ENCODE data around the gene GOLGA1.

GRCh38 chr9:124968238-124968637 lies 27.4 kb upstream of the GOLGA1 start:
- TF ChIP-seq, protein P1, sequence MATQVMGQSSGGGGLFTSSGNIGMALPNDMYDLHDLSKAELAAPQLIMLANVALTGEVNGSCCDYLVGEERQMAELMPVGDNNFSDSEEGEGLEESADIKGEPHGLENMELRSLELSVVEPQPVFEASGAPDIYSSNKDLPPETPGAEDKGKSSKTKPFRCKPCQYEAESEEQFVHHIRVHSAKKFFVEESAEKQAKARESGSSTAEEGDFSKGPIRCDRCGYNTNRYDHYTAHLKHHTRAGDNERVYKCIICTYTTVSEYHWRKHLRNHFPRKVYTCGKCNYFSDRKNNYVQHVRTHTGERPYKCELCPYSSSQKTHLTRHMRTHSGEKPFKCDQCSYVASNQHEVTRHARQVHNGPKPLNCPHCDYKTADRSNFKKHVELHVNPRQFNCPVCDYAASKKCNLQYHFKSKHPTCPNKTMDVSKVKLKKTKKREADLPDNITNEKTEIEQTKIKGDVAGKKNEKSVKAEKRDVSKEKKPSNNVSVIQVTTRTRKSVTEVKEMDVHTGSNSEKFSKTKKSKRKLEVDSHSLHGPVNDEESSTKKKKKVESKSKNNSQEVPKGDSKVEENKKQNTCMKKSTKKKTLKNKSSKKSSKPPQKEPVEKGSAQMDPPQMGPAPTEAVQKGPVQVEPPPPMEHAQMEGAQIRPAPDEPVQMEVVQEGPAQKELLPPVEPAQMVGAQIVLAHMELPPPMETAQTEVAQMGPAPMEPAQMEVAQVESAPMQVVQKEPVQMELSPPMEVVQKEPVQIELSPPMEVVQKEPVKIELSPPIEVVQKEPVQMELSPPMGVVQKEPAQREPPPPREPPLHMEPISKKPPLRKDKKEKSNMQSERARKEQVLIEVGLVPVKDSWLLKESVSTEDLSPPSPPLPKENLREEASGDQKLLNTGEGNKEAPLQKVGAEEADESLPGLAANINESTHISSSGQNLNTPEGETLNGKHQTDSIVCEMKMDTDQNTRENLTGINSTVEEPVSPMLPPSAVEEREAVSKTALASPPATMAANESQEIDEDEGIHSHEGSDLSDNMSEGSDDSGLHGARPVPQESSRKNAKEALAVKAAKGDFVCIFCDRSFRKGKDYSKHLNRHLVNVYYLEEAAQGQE (IDR thresholded peaks at IDR 0.05; ENCODE audit: insufficient read depth in 1 of 2, low read depth in 2 of 2, low read length in 2 of 2) = no peak
- TF ChIP-seq SIN3A (IDR thresholded peaks at IDR 0.05; ENCODE audit: borderline replicate concordance, insufficient read depth, low read length) (no peak), POLR2AphosphoS5 (IDR thresholded peaks at IDR 0.05; ENCODE audit: low read depth, low read length) (no peak)
